GM18873 (cell line): ENCODE data around the gene GLUL.

Source experiments
- ATAC-seq: cut with Tn5 transposase; IDR thresholded peaks from one replicate; pipeline ENCODE4 v1.9.1; 2021; ENCODE audit warnings: mild to moderate bottlenecking, moderate library complexity, moderate number of reproducible peaks; ENCODE audit not compliant: unreplicated experiment, low FRiP score

GLUL gene

DNA sequence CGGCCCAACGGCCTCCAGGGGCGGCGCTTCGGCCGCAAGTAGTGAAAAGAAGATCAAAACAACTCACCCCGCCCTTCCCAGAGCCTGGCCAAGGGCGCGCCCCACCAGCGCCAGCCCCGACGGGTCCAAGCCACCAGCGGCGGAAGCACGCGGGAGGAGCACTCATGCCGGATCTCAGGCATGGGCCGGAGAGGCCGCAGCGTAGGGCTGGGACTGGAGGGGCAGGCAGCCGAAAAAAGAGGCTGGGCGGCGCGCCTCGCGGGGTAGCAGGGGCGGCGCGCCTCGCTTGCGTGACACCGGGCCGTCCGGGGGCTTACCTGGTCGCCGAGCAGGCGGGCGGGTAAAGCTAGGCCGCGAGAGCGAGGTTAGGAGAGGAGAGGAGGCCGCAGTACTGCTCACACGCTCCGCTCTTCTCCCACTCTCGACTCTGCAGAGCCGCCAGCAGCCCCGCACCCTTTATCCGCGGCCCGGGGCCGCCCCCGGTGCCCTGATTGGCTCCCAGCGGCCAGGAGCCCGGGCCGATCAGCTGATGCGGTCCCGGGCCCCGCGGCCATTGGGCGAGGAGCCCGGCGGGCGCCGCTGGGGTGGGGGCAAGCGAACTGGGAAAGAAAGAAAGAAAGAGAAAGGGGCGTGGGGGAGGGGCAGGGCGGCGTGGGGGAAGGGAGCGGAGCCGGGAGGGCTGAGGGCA is at the start of gene GLUL:
GLUL (minus strand) TSS at position 429 of the 688 bp plus-strand sequence. CDS start 3,053 bp downstream, outside the sequence.
- ATAC-seq, result peak; percentile 59

DNA sequence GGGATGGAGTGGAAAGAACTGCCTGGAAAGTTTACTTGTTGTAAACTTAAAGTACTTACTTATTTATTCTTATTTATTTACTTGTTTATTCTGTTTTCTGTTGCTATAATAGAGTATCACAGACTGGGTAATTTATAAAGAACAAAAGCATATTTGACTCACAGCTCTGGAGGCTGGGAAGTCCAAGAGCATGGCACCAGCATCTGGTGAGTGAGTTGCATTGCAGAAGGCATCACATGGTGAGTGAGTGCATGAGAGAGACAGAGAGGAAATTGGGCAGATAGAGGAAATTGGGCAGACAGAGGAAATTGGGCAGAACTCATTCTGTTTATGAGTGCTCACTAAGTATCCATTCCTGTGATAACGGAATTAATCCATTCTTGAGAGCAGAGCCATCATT is 46.7 kb upstream of the GLUL start:
- ATAC-seq, result no peak

DNA sequence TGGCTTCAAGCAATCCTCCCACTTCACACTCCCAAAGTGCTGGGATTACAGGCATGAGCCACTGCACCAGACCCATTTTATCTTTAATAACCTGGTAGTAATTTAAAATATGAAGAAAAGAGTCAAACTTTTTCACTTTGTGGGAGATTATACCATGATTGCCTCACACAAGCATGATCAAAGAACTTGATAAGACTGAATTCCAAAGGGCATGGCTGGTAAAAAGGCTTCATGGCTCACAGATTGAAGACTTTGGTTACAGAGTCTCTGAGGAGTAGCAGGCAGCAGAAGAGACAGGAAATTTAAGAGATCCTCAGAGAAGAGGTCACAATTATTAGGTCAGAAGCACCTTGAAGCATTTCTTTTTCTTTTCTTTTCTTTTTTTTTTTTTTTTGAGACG is 42.0 kb upstream of the GLUL start:
- no peak for ATAC-seq

DNA sequence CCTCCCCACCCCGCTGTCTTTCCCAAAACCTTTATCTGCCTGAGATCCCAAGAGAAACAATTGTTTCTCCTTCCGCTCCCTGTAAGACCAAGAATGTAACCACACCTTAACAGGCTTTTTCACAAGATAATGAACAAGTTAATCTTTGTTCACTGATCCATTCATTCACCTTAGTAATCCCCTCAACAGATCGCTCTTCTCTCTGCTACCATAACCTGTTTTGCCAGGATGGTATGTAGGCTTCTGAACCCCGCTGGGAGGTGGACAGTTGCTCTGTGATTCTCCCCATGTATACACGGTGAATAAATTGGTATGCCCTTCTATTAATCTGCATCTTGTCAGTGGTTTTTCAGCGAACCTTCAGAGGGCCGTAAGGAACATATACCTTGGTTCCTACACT is 39.7 kb upstream of the GLUL start:
- ATAC-seq, result no peak

DNA sequence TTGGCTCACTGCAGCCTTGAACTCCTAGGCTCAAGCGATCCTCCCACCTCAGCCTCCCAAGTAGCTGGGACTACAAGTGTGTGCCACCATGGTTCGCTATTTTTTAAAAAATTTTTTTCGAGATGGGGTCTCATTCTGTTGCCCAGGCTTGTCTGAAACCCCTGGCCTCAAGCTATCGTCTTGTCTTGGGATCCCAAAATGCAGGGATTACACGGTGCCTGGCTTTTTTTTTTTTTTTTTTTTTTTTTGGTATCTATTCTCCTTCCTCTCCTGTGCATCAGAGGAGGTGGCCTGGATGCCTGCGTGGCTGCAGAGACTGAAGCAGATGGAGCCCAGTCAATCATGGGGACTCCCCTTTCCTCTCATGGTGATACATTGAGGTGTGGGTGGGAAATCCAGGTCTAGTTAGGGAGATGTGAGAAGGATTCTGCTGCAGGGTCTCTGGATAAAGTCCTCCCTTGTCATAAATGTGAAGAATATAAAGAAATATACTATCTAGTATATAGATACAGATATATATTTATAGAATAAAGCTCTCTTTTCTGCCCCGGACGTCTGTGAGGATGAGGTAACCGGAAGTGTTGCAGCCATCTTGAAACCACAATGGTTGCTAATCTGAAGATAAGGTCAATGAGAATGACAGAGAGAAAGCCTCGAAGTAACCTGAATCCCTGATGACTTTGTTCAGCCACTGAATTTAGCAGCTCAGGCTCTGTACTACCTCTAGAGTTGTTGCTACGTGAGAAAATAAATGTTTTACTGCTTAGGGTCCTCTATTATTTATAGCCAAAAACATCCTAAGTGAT is 38.9 kb upstream of the GLUL start:
- no peak for ATAC-seq

DNA sequence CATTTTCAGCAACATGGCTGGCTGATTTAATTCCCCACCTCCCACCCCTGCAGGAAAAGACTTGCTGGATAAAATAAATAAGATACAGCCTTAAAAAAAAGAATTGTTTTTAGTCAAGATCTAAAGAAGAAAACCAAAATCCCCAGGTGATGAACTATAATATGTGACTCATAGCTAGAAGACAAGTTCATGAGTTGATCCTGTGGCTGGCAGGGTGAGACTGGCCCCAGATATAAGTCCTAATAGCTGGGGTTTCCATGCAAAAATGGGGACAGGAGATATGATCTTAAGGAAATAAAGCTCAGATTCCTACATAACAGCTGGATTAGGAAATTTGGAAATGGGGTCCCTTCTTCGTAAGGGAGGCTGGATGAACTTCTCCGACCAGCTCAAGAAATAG is 36.5 kb upstream of the GLUL start:
- no peak for ATAC-seq

DNA sequence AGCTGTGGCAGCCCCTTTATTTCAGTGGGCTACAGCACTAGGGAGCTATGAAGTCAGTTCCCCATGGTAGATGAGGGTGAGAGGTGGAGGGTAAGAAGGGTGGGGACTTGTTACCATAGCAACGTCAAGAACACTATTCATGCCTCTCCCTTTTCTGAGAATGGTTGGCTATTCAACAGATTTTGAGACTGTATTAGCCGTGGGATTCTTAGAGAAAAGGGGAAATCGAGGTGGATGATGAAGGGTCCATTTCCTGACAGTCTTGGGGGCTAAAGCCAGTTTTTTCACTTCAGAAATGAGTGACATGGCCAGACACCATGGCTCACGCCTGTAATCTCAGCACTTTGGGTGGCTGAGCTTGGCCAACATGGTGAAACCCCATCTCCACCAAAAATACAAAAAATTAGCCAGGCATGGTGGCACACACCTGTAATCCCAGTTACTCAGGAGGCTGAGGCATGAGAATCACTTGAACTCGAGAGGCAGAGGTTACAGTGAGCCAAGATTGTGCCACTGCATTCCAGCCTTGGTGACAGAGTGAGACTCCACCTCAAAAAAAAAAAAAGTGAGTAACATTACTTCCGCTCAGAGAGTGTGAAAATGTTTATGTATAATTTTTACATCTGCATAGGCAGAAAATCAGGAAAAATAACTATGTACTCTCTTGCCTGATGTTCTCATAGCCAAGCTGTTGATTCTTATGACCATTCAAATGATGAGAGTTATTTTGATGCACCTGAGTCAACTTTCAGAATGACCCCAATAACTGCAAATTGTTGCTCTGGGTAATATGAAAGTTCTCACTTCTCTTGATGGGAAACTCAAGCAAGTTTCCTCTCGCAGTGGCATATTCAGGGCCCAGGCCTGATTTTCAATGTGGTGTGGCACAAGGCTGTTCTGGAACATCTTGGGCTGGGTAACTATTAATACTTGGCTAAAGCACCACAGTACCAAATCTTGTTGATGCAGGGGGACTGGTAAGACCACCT is 35.1 kb upstream of the GLUL start:
- peak; percentile 71 for ATAC-seq

DNA sequence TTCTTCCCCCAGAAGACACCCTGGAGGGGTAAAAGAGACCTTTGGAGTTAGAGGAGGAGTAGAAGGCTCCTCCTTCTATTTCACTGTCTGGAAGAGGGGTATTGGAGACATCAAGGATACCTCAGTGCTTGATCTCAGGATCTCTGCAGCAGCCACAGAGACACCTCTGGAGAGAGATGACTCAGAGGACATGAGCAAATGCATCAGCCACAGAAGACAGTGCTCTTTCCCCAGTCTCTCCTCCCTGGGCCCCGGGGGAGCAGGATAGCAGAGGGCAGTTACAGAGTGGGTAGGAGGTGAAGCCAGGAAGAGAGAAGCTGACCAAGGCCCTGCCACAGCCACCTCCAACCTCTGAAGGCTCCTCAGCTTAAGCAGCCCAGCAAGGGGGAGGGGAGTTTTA is 24.2 kb upstream of the GLUL start:
- ATAC-seq, result no peak

DNA sequence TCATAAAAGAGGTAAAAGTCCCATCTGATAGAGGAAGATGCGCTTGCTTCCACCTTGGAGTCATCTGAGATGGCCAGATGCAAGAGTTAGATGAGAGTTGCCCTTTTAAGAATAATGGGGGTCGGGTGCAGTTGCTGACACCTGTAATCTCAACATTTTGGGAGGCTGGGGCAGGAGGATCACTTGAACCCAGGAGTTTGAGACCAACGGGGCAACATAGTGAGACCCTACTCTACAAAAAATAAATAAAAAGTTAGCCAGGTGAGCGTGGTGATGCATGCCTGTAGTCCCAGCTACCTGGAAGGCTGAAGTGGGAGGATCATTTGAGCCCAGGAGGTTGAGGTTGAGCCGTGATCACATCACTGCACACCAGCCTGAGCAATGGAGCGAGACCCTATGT is 22.4 kb upstream of the GLUL start:
- no peak for ATAC-seq

DNA sequence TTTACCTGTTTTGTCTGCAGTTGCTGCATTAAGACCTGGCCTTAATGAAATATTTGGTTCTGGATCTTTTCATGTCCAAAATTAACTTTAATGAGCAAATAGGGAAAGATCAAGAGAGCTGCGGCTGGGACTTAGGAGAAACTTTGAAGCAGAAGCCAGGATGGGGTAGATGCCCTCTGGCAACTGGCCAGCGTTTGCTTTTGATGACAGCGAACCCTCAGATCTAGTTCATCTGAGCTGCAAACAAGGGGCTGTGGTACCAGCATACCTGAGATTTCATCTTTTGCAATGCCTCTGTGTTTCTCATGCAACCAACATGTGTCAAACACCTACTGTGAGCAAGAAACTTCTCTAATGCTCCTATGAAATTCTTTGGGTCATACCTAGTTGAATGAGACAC is 21.9 kb upstream of the GLUL start:
- no peak for ATAC-seq

DNA sequence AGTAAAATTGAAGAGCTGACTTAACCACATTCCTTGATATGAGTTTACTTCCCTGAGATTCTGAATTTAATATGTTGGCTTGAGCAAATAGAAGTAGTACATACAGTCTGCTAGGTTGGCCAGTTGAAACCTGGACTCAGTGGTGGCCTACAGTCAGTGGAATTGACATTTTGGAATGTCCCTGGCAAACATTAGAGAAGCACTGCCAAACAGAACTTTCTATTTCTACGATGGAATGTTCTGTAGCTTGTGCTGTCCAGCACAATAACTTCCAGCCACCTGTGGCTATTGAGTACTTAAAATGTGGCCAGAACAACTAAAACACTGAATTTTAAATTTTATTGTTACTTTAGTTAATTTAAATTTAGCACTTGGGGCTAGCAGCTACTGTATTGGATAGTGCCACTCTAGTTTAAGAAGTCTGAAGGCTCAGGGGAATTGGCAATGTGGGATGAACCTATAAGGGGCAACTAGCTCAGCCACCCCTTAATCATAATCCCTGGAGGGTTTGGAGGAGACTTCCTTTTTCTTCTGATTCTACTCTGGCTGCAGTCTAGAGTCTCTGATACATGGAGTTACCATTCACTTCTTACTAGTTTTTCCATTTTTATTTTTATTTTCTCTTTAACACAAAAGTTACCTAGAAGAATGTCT is 19.2 kb upstream of the GLUL start:
- ATAC-seq, result no peak

DNA sequence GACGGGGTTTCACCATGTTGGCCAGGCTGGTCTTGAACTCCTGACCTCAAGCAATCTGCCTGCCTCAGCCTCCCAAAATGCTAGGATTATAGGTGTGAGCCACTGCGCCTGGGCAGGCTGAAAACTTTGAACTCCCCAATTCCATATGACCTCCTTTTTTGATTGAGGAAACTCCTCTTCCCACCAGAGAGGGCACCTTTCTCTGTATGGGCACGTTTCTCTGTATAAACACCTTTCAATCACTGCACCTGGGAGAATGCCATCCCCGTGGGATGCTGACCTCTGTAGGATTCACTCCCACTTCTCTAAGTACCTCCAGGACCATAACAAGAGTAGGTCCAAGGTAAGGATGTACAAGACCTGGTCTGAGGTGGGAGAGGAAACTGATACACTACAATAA is 18.5 kb upstream of the GLUL start:
- ATAC-seq, result no peak

DNA sequence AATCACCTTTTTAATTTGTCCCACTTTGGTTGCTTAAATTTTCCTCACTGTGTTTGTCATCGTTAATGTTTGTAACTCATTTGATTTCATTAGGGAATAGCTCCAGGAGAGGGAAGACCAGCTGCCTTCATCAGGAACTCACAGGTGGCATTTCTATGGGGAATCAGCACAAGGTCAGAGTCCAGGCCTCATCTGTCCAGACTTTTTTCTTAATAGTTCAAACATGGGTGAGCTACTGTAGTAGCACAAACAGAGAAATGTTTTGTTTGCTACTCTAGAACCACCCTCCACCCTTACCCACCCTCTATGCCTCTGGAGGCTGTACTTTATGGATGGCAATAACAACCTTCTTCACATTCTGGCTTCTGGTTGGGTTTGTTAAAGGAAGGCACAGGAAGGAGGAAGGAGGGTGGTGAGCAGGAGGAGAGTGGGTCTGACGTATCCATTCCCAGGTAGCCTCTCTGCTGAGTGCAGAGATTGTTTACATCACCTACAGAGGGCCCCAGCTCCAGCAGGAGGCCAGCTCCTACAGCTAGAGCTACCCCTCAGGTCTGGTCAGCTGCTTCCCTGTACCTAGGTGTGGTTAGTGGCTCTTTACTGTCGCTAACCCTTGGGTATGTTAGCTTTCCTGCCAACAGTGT is 17.0 kb upstream of the GLUL start:
- no peak for ATAC-seq

DNA sequence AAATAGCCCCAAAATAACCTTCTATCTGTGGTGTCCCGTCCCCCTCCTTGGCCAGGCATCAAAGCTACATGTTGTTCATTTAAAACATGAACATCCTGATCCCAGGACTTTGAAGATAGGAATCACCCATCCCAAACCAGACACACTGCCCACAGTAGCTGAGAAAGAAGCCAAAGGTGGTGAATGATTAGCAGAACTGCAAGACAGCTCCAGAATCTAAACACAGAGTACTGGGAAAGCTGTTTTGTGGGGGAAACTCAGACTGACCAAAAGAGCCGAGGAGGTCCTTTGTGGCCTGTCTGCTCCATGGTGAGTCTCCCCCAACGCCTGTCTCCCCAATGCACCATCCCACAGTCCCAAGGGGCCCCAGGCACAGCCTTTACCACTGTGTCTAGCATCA is 16.1 kb upstream of the GLUL start:
- no peak for ATAC-seq

DNA sequence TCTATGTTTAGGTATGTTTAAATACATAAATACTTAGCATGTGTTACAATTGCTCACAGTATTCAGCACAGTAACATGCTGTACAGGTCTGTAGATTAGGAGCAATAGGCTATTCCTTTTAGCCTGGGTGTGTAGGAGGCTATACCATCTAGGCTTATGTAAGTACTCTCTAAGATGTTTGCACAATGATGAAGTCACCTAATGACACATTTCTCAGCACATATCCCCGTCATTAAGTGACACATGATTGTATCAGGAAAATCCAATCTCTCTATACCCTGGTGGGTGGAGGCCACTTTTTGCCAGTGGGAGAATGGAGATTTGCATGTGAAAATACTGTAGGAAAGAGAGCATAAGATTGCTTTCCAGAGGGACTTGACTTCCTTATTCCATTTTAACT is 14.4 kb upstream of the GLUL start:
- ATAC-seq, result no peak

DNA sequence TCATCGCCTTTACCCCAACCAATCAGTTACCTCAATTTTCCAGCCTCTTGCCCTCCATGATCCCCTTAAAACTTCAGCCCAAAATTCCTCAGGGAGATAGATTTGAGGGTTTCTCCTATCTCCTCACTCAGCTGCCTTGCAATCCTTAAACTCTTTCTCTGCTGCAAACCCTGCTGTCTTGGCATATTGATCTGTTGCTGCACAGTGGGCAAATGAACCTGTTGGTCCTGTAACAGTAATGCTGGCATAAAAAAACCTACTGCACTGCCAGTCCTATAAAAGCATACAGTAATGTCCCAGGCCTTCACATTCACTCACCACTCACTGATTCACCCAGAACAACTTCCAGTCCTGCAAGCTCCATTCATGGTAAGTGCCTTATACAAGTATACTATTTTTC is 14.0 kb upstream of the GLUL start:
- no peak for ATAC-seq

DNA sequence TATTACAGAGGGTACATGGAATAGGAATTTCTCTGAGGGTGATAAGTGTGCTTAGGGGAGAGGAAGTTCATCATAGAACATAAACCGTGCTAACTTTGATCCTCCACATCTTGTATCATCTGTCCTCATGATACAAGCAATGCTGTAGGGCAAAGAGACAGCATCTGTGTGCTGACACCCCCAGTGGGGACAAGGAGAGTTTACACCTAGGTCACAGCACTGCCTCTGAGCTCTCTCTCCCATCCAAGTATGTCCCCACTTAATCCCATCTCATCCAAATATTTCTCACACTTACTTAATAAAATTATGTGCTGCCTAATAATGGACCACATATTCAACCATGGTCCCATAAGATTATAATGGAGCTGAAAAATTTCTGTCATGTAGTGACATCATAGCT is 13.2 kb upstream of the GLUL start:
- ATAC-seq, result no peak

DNA sequence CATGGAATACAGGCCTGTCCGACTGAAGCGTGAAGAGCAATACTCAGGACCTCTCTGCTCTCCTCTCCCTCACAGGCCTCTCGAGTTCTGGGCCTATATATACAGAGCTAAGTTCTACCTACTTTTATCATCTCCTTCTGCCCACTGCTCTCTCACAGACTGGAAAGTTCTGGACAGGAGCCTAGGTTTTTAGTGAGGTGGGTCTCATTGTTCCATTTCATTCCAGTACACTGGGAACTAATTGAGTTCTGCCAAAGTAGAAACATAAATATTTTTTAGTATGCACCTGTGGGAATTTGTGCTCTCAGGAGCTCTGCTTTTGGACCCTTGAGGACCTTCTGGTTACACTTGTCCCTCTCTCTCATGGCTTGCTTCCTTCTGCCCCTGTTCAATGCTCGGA is 9.0 kb upstream of the GLUL start, which contains the start of gene TEDDM1:
TEDDM1 (minus strand) TSS at position 101 of the 400 bp plus-strand sequence. CDS start 182 bp downstream, outside the sequence.
- ATAC-seq, result no peak

DNA sequence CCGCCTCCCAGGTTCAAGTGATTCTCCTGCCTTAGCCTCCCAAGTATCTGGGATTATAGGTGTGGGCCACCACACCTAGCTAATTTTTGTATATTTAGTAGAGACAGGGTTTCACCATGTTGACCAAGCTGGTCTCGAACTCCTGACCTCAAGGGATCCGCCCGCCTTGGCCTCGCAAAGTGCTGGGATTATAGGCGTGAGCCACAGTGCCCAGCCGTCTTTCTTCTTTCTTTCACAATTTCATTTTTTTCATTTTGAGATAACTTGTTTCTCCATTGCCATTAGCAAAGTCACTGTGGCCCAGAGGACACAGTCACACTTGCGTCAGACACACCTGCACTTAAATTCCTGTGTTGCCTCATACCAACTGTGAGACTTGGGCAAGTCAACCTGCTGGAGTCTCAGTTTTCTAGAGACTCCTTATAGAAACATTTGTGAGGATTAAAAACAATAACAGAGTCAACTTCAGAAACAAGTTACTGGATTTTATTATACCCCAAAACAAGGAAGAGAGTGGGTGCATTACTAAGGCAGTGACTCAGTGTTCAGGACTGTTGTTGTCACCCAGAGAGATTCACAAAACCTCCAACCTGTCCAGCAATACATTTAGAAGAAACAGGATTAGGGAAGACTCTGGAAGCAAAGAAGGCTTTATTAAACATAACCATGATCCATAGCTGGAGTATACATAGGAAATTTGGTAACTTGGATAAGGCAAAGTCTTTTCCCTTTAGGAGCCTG is 6.2 kb upstream of the GLUL start:
- no peak for ATAC-seq
